Measurements from ENCODE around the gene IQCE.
A peak's percentile ranks its signal among the peaks of the same experiment; 100 is the strongest.

IQCE gene

GRCh38 chr7:2646680-2647571 lies 88.1 kb downstream of the IQCE start:
- TF ChIP-seq CTCF (IDR thresholded peaks at IDR 0.05; ENCODE audit: low read depth, low read length) = no peak
- H3K4me3 ChIP-seq (ENCODE audit: low read depth, low read length) = no peak overlapping the region

GRCh38 chr7:2647594-2648172 lies 88.9 kb downstream of the IQCE start:
- H3K4me3 ChIP-seq (ENCODE audit: low read depth, low read length) = no peak overlapping the region
- TF ChIP-seq CTCF (IDR thresholded peaks at IDR 0.05; ENCODE audit: low read depth, low read length) = no peak

GRCh38 chr7:2649139-2649838 lies 90.5 kb downstream of the IQCE start:
- H3K4me3 ChIP-seq (ENCODE audit: low read depth, low read length) = no peak overlapping the region
- TF ChIP-seq CTCF (IDR thresholded peaks at IDR 0.05; ENCODE audit: low read depth, low read length) = no peak

- no peak overlapping the region for H3K4me3 ChIP-seq (ENCODE audit: low read depth, low read length)
- TF ChIP-seq CTCF (IDR thresholded peaks at IDR 0.05; ENCODE audit: low read depth, low read length) = no peak
Observed at GRCh38 chr7:2649991-2650390, 91.2 kb downstream of the IQCE start.

- no peak overlapping the region for H3K4me3 ChIP-seq (ENCODE audit: low read depth, low read length)
- TF ChIP-seq CTCF (IDR thresholded peaks at IDR 0.05; ENCODE audit: low read depth, low read length) = no peak
Observed at GRCh38 chr7:2650451-2650850, 91.7 kb downstream of the IQCE start.

GRCh38 chr7:2651336-2651735 lies 92.6 kb downstream of the IQCE start:
- H3K4me3 ChIP-seq (ENCODE audit: low read depth, low read length) = no peak overlapping the region
- TF ChIP-seq CTCF (IDR thresholded peaks at IDR 0.05; ENCODE audit: low read depth, low read length) = 0 out of 2 replicates have a peak, but pooled peaks have one; percentile 4

All from WI38 (cell line).